Skeletal muscle tissue (tissue), 4 donors: ENCODE results near the gene IPO8. TPM values are rescaled to one million over a fixed set of nuclear protein-coding genes. Genes with fewer than 3 reads are reported as not detected.
"Not testable (repeated sequence)": the region's sequence is repeated elsewhere in the genome, so short reads cannot be mapped to it uniquely, and the experiment has no call there.

Source experiments
- H3K27ac ChIP-seq: one replicate; pipeline ENCODE4 v1.7.0; 2013; ENCODE audit warnings: mild to moderate bottlenecking, low read depth, low read length, inconsistent platforms
- H3K27me3 ChIP-seq, 3 donors: one replicate each; pipeline ENCODE4 v1.7.0; 2013; ENCODE audit warnings: low read length in 3 of 3; ENCODE audit not compliant: control insufficient read depth in 3 of 3, insufficient read depth in 3 of 3
- H3K36me3 ChIP-seq, 3 donors: one replicate each; pipeline ENCODE4 v1.7.0; 2013; ENCODE audit warnings: low read length in 3 of 3; ENCODE audit not compliant: control insufficient read depth in 3 of 3, insufficient read depth in 3 of 3
- H3K4me1 ChIP-seq, 3 donors: one replicate each; pipeline ENCODE4 v1.7.0; 2013; ENCODE audit warnings: low read length in 3 of 3, mild to moderate bottlenecking in 3 of 3; ENCODE audit not compliant: control insufficient read depth in 3 of 3, insufficient read depth in 3 of 3
- H3K4me3 ChIP-seq, 3 donors: one replicate each; pipeline ENCODE4 v1.7.0; 2013; ENCODE audit warnings: low read length in 3 of 3
- H3K9ac ChIP-seq, 3 donors: one replicate each; pipeline ENCODE4 v1.7.0; 2013; ENCODE audit warnings: low read length in 3 of 3, mild to moderate bottlenecking in 3 of 3, moderate library complexity in 2 of 3, low read depth in 1 of 3
- H3K9me3 ChIP-seq, 3 donors: one replicate each; pipeline ENCODE4 v1.7.0; 2013; ENCODE audit warnings: low read length in 3 of 3; ENCODE audit not compliant: control insufficient read depth in 3 of 3
- total RNA-seq: library from RNA; depleted of rRNA; stranded (reverse); fragments of >200 nt; gene quantifications from one replicate; pipeline ENCODE4 v1.2.3, GENCODE V29; 2014
- donor health status: Osteomylitis.

The IPO8 gene
- total RNA-seq, 1 donor from 2014 or later, result 40.7 TPM

GRCh38 chr12:30614031-30614430 is 81.6 kb downstream of the IPO8 start:
- Histone ChIP-seq H3K9ac (no peak overlapping the region), H3K27ac (no peak overlapping the region), H3K27me3 (no peaks in the 10 kb centered on the region), H3K9me3 (no peaks in the 10 kb centered on the region), H3K36me3 (no peaks in the 10 kb centered on the region), H3K4me1 (no peaks in the 10 kb centered on the region), H3K4me3 (no peak overlapping the region)

GRCh38 chr12:30613119-30613830 is 82.4 kb downstream of the IPO8 start:
- no peaks in the 10 kb centered on the region for H3K36me3 ChIP-seq
- no peaks in the 10 kb centered on the region for H3K4me1 ChIP-seq
- H3K27ac ChIP-seq, result no peak overlapping the region
- no peak overlapping the region for H3K9ac ChIP-seq
- no peak overlapping the region for H3K4me3 ChIP-seq
- H3K9me3 ChIP-seq, result no peaks in the 10 kb centered on the region
- H3K27me3 ChIP-seq, result no peaks in the 10 kb centered on the region

- Histone ChIP-seq H3K9ac (no peak overlapping the region), H3K4me3 (no peak overlapping the region), H3K36me3 (no peaks in the 10 kb centered on the region), H3K9me3 (no peaks in the 10 kb centered on the region), H3K27me3 (no peaks in the 10 kb centered on the region), H3K27ac (no peak overlapping the region), H3K4me1 (no peaks in the 10 kb centered on the region)
Measured at GRCh38 chr12:30610718-30611117, 85.0 kb downstream of the IPO8 start.

- not testable (repeated sequence) for H3K9me3 ChIP-seq, H3K9ac ChIP-seq, H3K27ac ChIP-seq, H3K36me3 ChIP-seq, H3K4me1 ChIP-seq, H3K4me3 ChIP-seq, H3K27me3 ChIP-seq
Measured at GRCh38 chr12:30609819-30610218, 85.8 kb downstream of the IPO8 start.

GRCh38 chr12:30604302-30604701 is 91.4 kb downstream of the IPO8 start:
- not testable (repeated sequence) for H3K9ac ChIP-seq, H3K36me3 ChIP-seq, H3K9me3 ChIP-seq, H3K4me1 ChIP-seq, H3K4me3 ChIP-seq, H3K27ac ChIP-seq, H3K27me3 ChIP-seq

GRCh38 chr12:30603129-30603528 is 92.5 kb downstream of the IPO8 start:
- Histone ChIP-seq H3K27me3 (no peaks in the 10 kb centered on the region), H3K4me3 (no peak overlapping the region), H3K27ac (no peak overlapping the region), H3K9me3 (peaks cover 0 to 9% (median 0%) of the 10 kb centered on the region in 3 donors), H3K9ac (no peak overlapping the region), H3K36me3 (no peaks in the 10 kb centered on the region), H3K4me1 (peaks cover 0 to 4% (median 0%) of the 10 kb centered on the region in 3 donors)

- Histone ChIP-seq H3K9me3 (peaks cover 0 to 9% (median 0%) of the 10 kb centered on the region in 3 donors), H3K4me1 (peaks cover 0 to 4% (median 0%) of the 10 kb centered on the region in 3 donors), H3K27me3 (no peaks in the 10 kb centered on the region), H3K36me3 (no peaks in the 10 kb centered on the region), H3K27ac (no peak overlapping the region), H3K4me3 (no peak overlapping the region), H3K9ac (no peak overlapping the region)
Measured at GRCh38 chr12:30602678-30603077, 93.0 kb downstream of the IPO8 start.

- no peak overlapping the region for H3K4me3 ChIP-seq
- no peak overlapping the region for H3K9ac ChIP-seq
- peaks cover 0 to 4% (median 0%) of the 10 kb centered on the region in 3 donors for H3K4me1 ChIP-seq
- peaks cover 0 to 11% (median 0%) of the 10 kb centered on the region in 3 donors for H3K9me3 ChIP-seq
- H3K27ac ChIP-seq, result no peak overlapping the region
- no peaks in the 10 kb centered on the region for H3K27me3 ChIP-seq
- no peaks in the 10 kb centered on the region for H3K36me3 ChIP-seq
Measured at GRCh38 chr12:30599608-30600007, 96.1 kb downstream of the IPO8 start.

GRCh38 chr12:30598889-30599288 is 96.8 kb downstream of the IPO8 start:
- Histone ChIP-seq H3K36me3 (no peaks in the 10 kb centered on the region), H3K4me1 (peaks cover 0 to 4% (median 0%) of the 10 kb centered on the region in 3 donors), H3K9me3 (peaks cover 0 to 10% (median 0%) of the 10 kb centered on the region in 3 donors), H3K4me3 (no peak overlapping the region), H3K27ac (no peak overlapping the region), H3K27me3 (no peaks in the 10 kb centered on the region), H3K9ac (no peak overlapping the region)

- Histone ChIP-seq H3K36me3 (no peaks in the 10 kb centered on the region), H3K9me3 (peaks cover 0 to 2% (median 0%) of the 10 kb centered on the region in 3 donors), H3K4me3 (no peak overlapping the region), H3K4me1 (peaks cover 0 to 4% (median 0%) of the 10 kb centered on the region in 3 donors), H3K9ac (no peak overlapping the region), H3K27ac (no peak overlapping the region), H3K27me3 (no peaks in the 10 kb centered on the region)
Measured at GRCh38 chr12:30595742-30596141, 99.9 kb downstream of the IPO8 start.
